ENCODE measurements around the gene SKAP1.

DNA sequence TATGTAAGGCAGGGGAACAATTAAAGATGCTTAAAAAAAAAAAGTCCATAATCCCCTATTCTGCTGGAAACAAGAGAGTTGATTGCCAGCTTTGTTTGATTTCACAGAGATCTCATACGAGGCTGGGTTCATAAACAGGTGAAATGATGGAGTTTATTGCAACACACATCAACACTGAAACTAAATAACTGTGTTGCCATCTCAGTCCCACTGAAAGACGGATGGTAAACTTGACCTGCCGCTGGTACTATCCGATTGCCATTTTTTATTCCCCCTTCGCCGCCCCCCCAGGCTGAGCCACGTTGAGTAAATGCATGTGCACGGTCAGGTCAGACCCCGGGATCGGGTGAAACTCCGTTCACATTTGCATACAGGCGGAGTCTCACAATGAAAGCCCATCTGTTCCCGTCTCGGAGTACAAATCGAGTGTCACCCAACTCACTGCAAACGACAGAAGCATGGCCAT lies 119.2 kb downstream of the SKAP1 start:
- TF ChIP-seq, protein P1, sequence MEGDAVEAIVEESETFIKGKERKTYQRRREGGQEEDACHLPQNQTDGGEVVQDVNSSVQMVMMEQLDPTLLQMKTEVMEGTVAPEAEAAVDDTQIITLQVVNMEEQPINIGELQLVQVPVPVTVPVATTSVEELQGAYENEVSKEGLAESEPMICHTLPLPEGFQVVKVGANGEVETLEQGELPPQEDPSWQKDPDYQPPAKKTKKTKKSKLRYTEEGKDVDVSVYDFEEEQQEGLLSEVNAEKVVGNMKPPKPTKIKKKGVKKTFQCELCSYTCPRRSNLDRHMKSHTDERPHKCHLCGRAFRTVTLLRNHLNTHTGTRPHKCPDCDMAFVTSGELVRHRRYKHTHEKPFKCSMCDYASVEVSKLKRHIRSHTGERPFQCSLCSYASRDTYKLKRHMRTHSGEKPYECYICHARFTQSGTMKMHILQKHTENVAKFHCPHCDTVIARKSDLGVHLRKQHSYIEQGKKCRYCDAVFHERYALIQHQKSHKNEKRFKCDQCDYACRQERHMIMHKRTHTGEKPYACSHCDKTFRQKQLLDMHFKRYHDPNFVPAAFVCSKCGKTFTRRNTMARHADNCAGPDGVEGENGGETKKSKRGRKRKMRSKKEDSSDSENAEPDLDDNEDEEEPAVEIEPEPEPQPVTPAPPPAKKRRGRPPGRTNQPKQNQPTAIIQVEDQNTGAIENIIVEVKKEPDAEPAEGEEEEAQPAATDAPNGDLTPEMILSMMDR (IDR thresholded peaks at IDR 0.05) = no peak
- TF ChIP-seq ZFX (IDR thresholded peaks at IDR 0.05; ENCODE audit: borderline replicate concordance) = no peak
